ENCODE measurements around the gene ZBTB7A. TPM values are rescaled to one million over a fixed set of nuclear protein-coding genes. Genes with fewer than 3 reads are reported as not detected.

ZBTB7A gene
- total RNA-seq, 4 donors from 2014 or later = 138 to 162 (median 152) TPM

- TF ChIP-seq POLR2A (IDR thresholded peaks at IDR 0.05) = no peak
- TF ChIP-seq, protein P1, sequence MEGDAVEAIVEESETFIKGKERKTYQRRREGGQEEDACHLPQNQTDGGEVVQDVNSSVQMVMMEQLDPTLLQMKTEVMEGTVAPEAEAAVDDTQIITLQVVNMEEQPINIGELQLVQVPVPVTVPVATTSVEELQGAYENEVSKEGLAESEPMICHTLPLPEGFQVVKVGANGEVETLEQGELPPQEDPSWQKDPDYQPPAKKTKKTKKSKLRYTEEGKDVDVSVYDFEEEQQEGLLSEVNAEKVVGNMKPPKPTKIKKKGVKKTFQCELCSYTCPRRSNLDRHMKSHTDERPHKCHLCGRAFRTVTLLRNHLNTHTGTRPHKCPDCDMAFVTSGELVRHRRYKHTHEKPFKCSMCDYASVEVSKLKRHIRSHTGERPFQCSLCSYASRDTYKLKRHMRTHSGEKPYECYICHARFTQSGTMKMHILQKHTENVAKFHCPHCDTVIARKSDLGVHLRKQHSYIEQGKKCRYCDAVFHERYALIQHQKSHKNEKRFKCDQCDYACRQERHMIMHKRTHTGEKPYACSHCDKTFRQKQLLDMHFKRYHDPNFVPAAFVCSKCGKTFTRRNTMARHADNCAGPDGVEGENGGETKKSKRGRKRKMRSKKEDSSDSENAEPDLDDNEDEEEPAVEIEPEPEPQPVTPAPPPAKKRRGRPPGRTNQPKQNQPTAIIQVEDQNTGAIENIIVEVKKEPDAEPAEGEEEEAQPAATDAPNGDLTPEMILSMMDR (IDR thresholded peaks at IDR 0.05) = no peak
- no peak for DNase-seq (ENCODE audit: low spot score in 2 of 2)
- intact Hi-C loops (cut with DNase I; ENCODE audit: low total_unique reads) = no loop called here
- WGBS, 2 donors = 92 to 95% methylated on average over 14 to 17 of the region's 17 CpGs
- H3K4me3 ChIP-seq (ENCODE audit: low read depth, poor library complexity, severe bottlenecking) = no peak overlapping the region
These were observed 45.7 kb upstream of the ZBTB7A start for GRCh38 chr19:4112367-4112766.

DNA sequence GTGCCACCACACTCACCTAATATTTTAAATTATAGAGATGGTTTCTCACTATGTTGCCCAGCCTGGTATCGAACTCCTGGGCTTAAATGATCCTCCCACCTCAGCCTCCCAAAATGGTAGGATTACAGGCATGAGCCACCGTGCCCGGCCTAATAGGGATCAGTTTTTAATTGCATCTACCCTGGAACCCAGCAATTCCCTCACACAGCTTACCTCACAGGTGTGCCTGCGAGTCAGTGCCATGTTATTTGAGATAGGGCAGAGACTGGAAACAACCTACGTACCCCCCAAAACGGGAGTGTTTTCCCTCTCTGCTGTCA lies 42.9 kb upstream of the ZBTB7A start:
- 93 to 94% methylated on average over 6 of the region's 6 CpGs for WGBS, 2 donors
- TF ChIP-seq, protein P1 (IDR thresholded peaks at IDR 0.05) = no peak
- no peak for TF ChIP-seq POLR2A (IDR thresholded peaks at IDR 0.05)
- no peak for DNase-seq (ENCODE audit: low spot score in 2 of 2)
- no peak overlapping the region for H3K4me3 ChIP-seq (ENCODE audit: low read depth, poor library complexity, severe bottlenecking)
- intact Hi-C loops (cut with DNase I; ENCODE audit: low total_unique reads) = no loop called here

DNA sequence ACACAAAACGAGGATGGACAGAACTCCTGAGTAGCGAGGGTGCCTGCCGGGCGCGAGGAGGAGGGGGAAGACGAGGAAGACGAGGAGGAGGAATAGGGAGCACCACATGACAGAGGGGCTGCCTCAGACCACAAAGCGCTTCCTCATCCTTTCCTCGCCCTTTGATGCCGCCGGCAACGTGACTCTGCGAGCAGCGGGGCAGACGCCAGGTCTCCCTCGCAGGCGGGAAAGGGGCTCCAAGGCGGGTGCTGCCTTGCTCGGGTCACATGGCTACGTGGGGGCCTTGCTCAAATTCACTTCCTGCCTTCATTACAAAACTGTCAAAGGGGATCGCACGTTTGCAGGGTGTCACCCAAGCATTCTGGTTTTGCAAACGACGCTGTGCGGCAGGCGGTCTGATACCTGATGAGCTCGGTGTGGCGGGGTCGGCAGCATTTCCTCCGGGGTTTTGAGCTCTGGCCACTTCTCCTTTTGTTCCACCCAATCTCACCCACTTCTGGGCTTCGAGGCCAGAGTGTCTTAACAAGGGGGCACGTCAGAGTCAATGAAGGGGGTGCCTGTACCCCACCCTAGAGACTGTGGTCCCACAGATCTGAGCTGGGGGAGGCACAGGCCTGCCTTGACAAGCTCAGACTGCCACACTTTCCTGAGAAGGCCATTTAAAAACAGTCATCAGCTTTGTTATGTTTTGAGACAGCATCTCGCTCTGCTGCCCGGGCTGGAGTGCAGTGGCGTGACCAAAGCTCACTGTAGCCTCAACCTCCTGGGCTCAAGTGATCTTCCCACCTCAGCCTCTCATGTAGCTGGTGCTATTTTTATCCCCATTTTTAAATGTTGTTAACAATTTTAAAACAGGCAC lies 42.3 kb upstream of the ZBTB7A start:
- 83 to 87% methylated on average over 35 of the region's 35 CpGs for WGBS, 2 donors
- TF ChIP-seq, protein P1 (IDR thresholded peaks at IDR 0.05) = no peak
- TF ChIP-seq POLR2A (IDR thresholded peaks at IDR 0.05) = no peak
- DNase-seq (ENCODE audit: low spot score in 2 of 2) = no peak
- intact Hi-C loops (cut with DNase I; ENCODE audit: low total_unique reads) = no loop called here
- no peak overlapping the region for H3K4me3 ChIP-seq (ENCODE audit: low read depth, poor library complexity, severe bottlenecking)

DNA sequence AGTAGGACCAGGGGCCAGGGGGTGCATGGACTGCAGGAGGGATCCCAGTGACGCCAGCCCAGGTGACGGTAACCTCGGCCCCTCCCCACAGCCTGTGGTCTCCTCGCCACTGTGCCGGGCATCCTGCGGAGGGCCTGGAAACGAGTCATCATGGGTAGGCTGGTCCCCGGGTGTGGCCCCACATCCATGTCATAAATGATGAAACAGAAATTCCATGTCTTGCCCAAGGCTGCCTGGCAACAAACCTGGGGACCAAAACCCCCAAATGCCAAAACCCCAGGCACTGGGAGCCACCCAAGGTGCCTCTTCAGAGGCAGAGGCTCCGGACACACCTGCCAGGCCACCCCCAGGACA lies 36.4 kb upstream of the ZBTB7A start:
- H3K4me3 ChIP-seq (ENCODE audit: low read depth, poor library complexity, severe bottlenecking) = no peak overlapping the region
- WGBS, 2 donors = 61 to 69% methylated on average over 7 to 9 of the region's 9 CpGs
- TF ChIP-seq, protein P1 (IDR thresholded peaks at IDR 0.05) = no peak
- TF ChIP-seq POLR2A (IDR thresholded peaks at IDR 0.05) = no peak
- intact Hi-C loops (cut with DNase I; ENCODE audit: low total_unique reads) = no loop called here
- DNase-seq (ENCODE audit: low spot score in 2 of 2) = no peak

GRCh38 chr19:4102339-4103079 lies 35.8 kb upstream of the ZBTB7A start:
- no peak overlapping the region for H3K4me3 ChIP-seq (ENCODE audit: low read depth, poor library complexity, severe bottlenecking)
- WGBS, 2 donors = 89 to 91% methylated on average over 29 to 37 of the region's 53 CpGs
- DNase-seq (ENCODE audit: low spot score in 2 of 2) = no peak
- TF ChIP-seq POLR2A (IDR thresholded peaks at IDR 0.05) = no peak
- TF ChIP-seq, protein P1 (IDR thresholded peaks at IDR 0.05) = no peak
- intact Hi-C loops (cut with DNase I; ENCODE audit: low total_unique reads) = no loop called here
